Psoas muscle (tissue), 8 donors: ENCODE measurements around the gene CDH4. TPM values are rescaled to one million over a fixed set of nuclear protein-coding genes. Genes with fewer than 3 reads are reported as not detected.

ENCODE experiments used
- ATAC-seq, 4 donors: fragments of 200-7000 bp; cut with Tn5 transposase; one replicate each; pipeline ENCODE4 v1.9.1; 2020; ENCODE audit warnings: moderate library complexity in 3 of 4, mild to moderate bottlenecking in 2 of 4
- DNase-seq, 2 donors: peaks; one replicate each; pipeline ENCODE4 v3.0.0-alpha.2; 2020
- H3K27ac ChIP-seq: fragments of 200-600 bp; one replicate; pipeline ENCODE4 v1.8.0; 2022
- H3K27me3 ChIP-seq, 3 donors: fragments of 200-600 bp in 1 of 3; one replicate each; pipeline versions ENCODE4 v1.6.1 to v1.8.0; 2013 to 2022; ENCODE audit warnings: low read length in 2 of 3, mild to moderate bottlenecking in 2 of 3, moderate library complexity in 1 of 3; ENCODE audit not compliant: insufficient read depth in 3 of 3
- H3K36me3 ChIP-seq, 2 donors: fragments of 200-600 bp in 1 of 2; one replicate each; pipeline versions ENCODE4 v1.6.1 to v1.8.0; 2013 to 2022; ENCODE audit warnings: low read depth in 1 of 2, mild to moderate bottlenecking in 1 of 2, moderate library complexity in 1 of 2; ENCODE audit not compliant: insufficient read depth in 1 of 2
- H3K4me1 ChIP-seq: fragments of 200-600 bp; one replicate; pipeline ENCODE4 v1.8.0; 2022
- H3K4me3 ChIP-seq: fragments of 200-600 bp; one replicate; pipeline ENCODE4 v1.8.0; 2022; ENCODE audit warnings: mild to moderate bottlenecking
- H3K9me3 ChIP-seq: fragments of 200-600 bp; one replicate; pipeline ENCODE4 v1.8.0; 2022
- CTCF ChIP-seq: fragments of 200-600 bp; IDR thresholded peaks from one replicate; pipeline ENCODE4 v1.8.0; 2022; ENCODE audit warnings: antibody characterized with exemption
- WGBS, 3 donors: extraction: QIAGEN DNeasy Blood & Tissue Kit; methylation state at CpG; one replicate each; pipeline versions ENCODE4 v1.1.6 to v1.1.7; 2013; 5-methylcytosine and 5-hydroxymethylcytosine counted together
- intact Hi-C, 2 donors: fragments of 100-400 bp; cut with DNase I; formaldehyde crosslinking; loops; one replicate each; pipeline versions ENCODE4 v1.11.0 to v1.14.2; 2022
- polyA plus RNA-seq, 3 donors: library from polyadenylated mRNA; stranded (reverse); fragments of 200-250 nt; gene quantifications; one replicate each; pipeline ENCODE4 v1.2.3, GENCODE V29; 2013
- total RNA-seq, 4 donors: library from RNA; stranded (reverse); fragmentation: NEBNext Ultra II Directional in 2 of 4; extraction: Animal tissue kit (Norgen Biotek cat#: 25700) in 2 of 4; gene quantifications; one replicate each; pipeline versions ENCODE4 v1.2.1 to v1.2.4, GENCODE V29; 2021 to 2023
- donor health status: healthy with polysubstance abuse.
- donor health status: DM: no; HTN: no; CAD: no; lungs with moderate emphysema.
- donor health status: Bipolar disorder and iron deficiency.
- donor health status: healthy.
- donor health status: DM: yes; HTN: yes; CAD: no.
- donor health status: DM: no; HTN: no; CAD: no.
- donor health status: DM: no; HTN: no; CAD: no.
- donor health status: DM: yes; HTN: yes; CAD: no.

Gene CDH4
- total and polyA plus RNA-seq, 7 donors: 0.26 to 1.0 (median 0.34) TPM

DNA sequence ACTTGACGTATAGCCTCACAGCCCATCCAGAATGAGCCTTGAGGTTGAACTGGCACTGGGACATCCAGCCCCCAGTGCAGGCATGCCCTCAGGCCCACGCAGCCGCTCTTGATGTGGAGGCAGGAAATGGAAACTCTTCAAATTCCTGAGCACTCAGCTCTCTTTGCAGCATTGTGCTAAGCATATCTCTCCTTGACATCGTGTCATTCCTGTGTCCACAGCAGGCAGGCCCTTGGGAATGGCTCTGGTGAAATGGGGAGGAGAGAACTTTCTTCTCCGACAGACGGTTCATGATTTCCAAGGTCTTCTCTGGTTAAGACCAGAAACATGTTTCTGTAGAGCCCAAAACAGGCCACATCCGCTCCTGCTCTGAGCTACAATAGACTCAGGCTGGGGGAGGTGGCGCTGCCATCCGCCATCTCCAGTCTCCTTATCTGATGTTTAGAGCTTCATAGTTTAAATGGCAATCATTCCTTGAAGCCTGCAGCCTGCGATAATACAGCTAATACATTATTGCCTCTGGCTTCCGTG is 248.8 kb downstream of the CDH4 start:
- DNase-seq (no peak), ATAC-seq (no peak)
- no peak for TF ChIP-seq CTCF
- H3K36me3 ChIP-seq: no peaks in the 10 kb centered on the region
- H3K27ac ChIP-seq: no peak overlapping the region
- no peak overlapping the region for H3K4me3 ChIP-seq
- intact Hi-C loops: no loop called here
- no peaks in the 10 kb centered on the region for H3K9me3 ChIP-seq
- H3K27me3 ChIP-seq: peaks cover 0 to 2% (median 0%) of the 10 kb centered on the region in 3 donors
- H3K4me1 ChIP-seq: no peaks in the 10 kb centered on the region
- 78 to 86% (median 82%) methylated on average over 11 of the region's 11 CpGs for WGBS, 3 donors

DNA sequence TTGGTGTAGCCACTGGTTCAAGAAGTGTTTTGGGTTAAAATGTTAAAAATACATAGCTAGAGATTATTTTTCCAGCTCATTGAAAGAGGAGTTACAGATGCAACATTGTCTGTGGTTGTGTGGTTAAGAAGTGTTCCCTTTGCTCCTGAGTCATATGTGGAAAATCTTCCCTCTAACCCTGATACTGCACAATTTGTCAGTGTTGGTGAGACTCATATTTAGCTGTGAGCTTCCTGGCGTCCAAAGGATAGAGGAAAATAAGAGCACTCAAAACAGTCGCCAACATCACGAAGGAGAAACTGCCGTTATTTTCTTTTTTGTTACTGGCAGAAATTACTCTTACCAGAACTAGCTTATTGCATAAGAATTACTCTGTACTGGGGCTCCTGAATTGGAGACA is 250.4 kb downstream of the CDH4 start:
- intact Hi-C loops: no loop called here
- no peak for DNase-seq
- Histone ChIP-seq H3K27ac (no peak overlapping the region), H3K4me3 (no peak overlapping the region), H3K4me1 (no peaks in the 10 kb centered on the region), H3K27me3 (peaks cover 0 to 2% (median 0%) of the 10 kb centered on the region in 3 donors), H3K9me3 (no peaks in the 10 kb centered on the region), H3K36me3 (no peaks in the 10 kb centered on the region)
- WGBS, 3 donors: 93 to 94% (median 94%) methylated on average over 4 of the region's 4 CpGs
- no peak for TF ChIP-seq CTCF
- ATAC-seq: no peak

- 69 to 87% (median 79%) methylated on average over 7 of the region's 7 CpGs for WGBS, 3 donors
- H3K36me3 ChIP-seq: no peaks in the 10 kb centered on the region
- no peak for ATAC-seq
- H3K27me3 ChIP-seq: peaks cover 0 to 2% (median 0%) of the 10 kb centered on the region in 3 donors
- no peak for TF ChIP-seq CTCF
- H3K4me1 ChIP-seq: no peaks in the 10 kb centered on the region
- DNase-seq: no peak
- intact Hi-C loops: no loop called here
- no peak overlapping the region for H3K4me3 ChIP-seq
- no peaks in the 10 kb centered on the region for H3K9me3 ChIP-seq
- H3K27ac ChIP-seq: no peak overlapping the region
These were observed 251.0 kb downstream of the CDH4 start for GRCh38 chr20:61503106-61503505.

GRCh38 chr20:61505508-61505907 is 253.4 kb downstream of the CDH4 start:
- Histone ChIP-seq H3K27me3 (peaks cover 0 to 2% (median 0%) of the 10 kb centered on the region in 3 donors), H3K4me3 (no peak overlapping the region), H3K9me3 (no peaks in the 10 kb centered on the region), H3K36me3 (no peaks in the 10 kb centered on the region), H3K4me1 (no peaks in the 10 kb centered on the region), H3K27ac (no peak overlapping the region)
- ATAC-seq (no peak), DNase-seq (no peak)
- 48 to 51% (median 50%) methylated on average over 8 of the region's 8 CpGs for WGBS, 3 donors
- no peak for TF ChIP-seq CTCF
- intact Hi-C loops: no loop called here

DNA sequence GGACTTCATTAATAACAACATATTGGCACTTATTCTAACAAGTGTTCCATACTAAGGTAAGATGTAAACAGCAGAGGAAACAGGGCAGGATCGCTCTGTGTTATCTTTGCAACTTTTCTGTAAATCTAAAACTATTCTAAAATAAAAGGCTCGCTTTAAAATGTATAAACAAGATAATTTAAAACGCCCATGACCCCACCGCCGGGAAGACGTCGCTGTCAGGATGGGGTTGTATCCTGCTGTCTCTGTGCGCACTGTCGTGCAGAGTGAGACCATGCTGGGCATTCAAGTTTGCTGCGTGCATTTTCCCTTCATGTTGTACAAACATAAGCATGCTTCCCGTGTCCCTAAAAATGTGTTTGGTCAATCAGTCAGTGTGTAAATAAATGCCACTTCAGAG is 255.7 kb downstream of the CDH4 start:
- DNase-seq: no peak
- Histone ChIP-seq H3K36me3 (no peaks in the 10 kb centered on the region), H3K9me3 (no peaks in the 10 kb centered on the region), H3K4me1 (no peaks in the 10 kb centered on the region), H3K4me3 (no peak overlapping the region), H3K27me3 (no peaks in the 10 kb centered on the region), H3K27ac (no peak overlapping the region)
- ATAC-seq: no peak
- intact Hi-C loops: no loop called here
- no peak for TF ChIP-seq CTCF
- WGBS, 3 donors: 88 to 90% (median 89%) methylated on average over 11 of the region's 11 CpGs
